K562 (cell line): ENCODE results near the gene OR10G3. TPM values are rescaled to one million over a fixed set of nuclear protein-coding genes. Genes with fewer than 3 reads are reported as not detected.

Experiments used
- ATAC-seq: fragments of 200-7000 bp; cut with Tn5 transposase; 3 replicates; pipeline ENCODE4 v1.9.1; 2020; ENCODE audit warnings: moderate library complexity
- BruUV-seq: library from RNA; stranded (reverse); fragments of 400-500 nt; replicated peaks from 2 replicates; lab custom pipeline; 2021; lab: Mats Ljungman, UMichigan
- CTCF ChIA-PET: fragments of 300-600 bp; formaldehyde crosslinking; extraction: SDS; loops from one replicate; lab custom pipeline; 2021; ENCODE audit warnings: low intra/inter-chr PET ratio; lab: Yijun Ruan, JAX
- POLR2A ChIA-PET: fragments of 300-600, 350-650 bp; sonication (Branson Sonifier 250); formaldehyde crosslinking; extraction: SDS; loops from one replicate; lab custom pipeline; 2021; ENCODE audit warnings: antibody characterized with exemption, inconsistent platforms; lab: Yijun Ruan, JAX
- DNase-seq, 4 experiments: peaks; one replicate each; pipeline versions ENCODE4 v3.0.0 to v3.0.0-alpha.2; 2011 to 2018; ENCODE audit warnings: low spot score in 3 of 4, mixed read lengths in 3 of 4; ENCODE audit errors: extremely low read depth in 1 of 4
- FAIRE-seq: peaks from 2 replicates; lab custom pipeline; 2011; peaks lifted over from hg19 to GRCh38; lab: Jason Lieb, UNC
- H2AFZ ChIP-seq: 2 replicates; pipeline ENCODE4 v1.6.0; 2011; ENCODE audit warnings: low read depth, low read length, control low read depth, inconsistent platforms
- H3K27ac ChIP-seq: fragments of 200-600 bp; 3 replicates; pipeline ENCODE4 v1.8.0; 2011; ENCODE audit warnings: low read depth, mild to moderate bottlenecking, control low read depth, inconsistent platforms, low read length, moderate library complexity, mixed read lengths; ENCODE audit errors: extremely low read depth
- H3K27me3 ChIP-seq, 2 experiments: fragments of 300-600 bp in 1 of 2; 2 replicates in 1 of 2; 3 replicates in 1 of 2; pipeline versions ENCODE4 v1.6.0 to v1.8.0; 2011; ENCODE audit warnings: inconsistent platforms in 2 of 2, low read length in 2 of 2, mild to moderate bottlenecking in 1 of 2, mixed read lengths in 1 of 2, moderate library complexity in 1 of 2; ENCODE audit not compliant: control insufficient read depth in 2 of 2, insufficient read depth in 2 of 2
- H3K36me3 ChIP-seq: fragments of 300-600 bp; 3 replicates; pipeline ENCODE4 v1.8.0; 2011; ENCODE audit warnings: mild to moderate bottlenecking, low read length, inconsistent platforms; ENCODE audit not compliant: control insufficient read depth, insufficient read depth
- H3K4me1 ChIP-seq, 2 experiments: fragments of 200-600 bp in 1 of 2; replicated peaks in 1 of 2; 2 replicates in 1 of 2; 3 replicates in 1 of 2; pipeline versions ENCODE4 v1.5.1 to v1.8.0; 2011; ENCODE audit warnings: inconsistent platforms in 2 of 2, low read length in 2 of 2, mild to moderate bottlenecking in 1 of 2, mixed read lengths in 1 of 2, moderate library complexity in 1 of 2; ENCODE audit not compliant: control insufficient read depth in 2 of 2, insufficient read depth in 2 of 2
- H3K4me2 ChIP-seq: 2 replicates; pipeline ENCODE4 v1.6.1; 2011; ENCODE audit warnings: low read length, control low read depth, inconsistent platforms, mixed read lengths; ENCODE audit not compliant: insufficient read depth
- H3K4me3 ChIP-seq: fragments of 200-600 bp; sonication (generic), shearing (Covaris generic); 2 replicates; pipeline ENCODE4 v1.5.1; 2016; ENCODE audit warnings: control low read depth, inconsistent platforms
- H3K79me2 ChIP-seq: fragments of 200-600 bp; 3 replicates; pipeline ENCODE4 v1.8.0; 2011; ENCODE audit warnings: low read length, inconsistent platforms; ENCODE audit not compliant: control insufficient read depth, insufficient read depth
- H3K9ac ChIP-seq, 2 experiments: 2 replicates each; pipeline versions ENCODE4 v1.6.0 to v1.6.1; 2011; ENCODE audit warnings: low read depth in 2 of 2, low read length in 2 of 2, control low read depth in 1 of 2, inconsistent platforms in 1 of 2, mild to moderate bottlenecking in 1 of 2, mixed read lengths in 1 of 2; ENCODE audit not compliant: insufficient read depth in 1 of 2
- H3K9me1 ChIP-seq: one replicate; pipeline ENCODE4 v1.6.0; 2011; ENCODE audit warnings: inconsistent platforms, mild to moderate bottlenecking, low read length, moderate library complexity; ENCODE audit not compliant: control insufficient read depth, insufficient read depth
- H3K9me3 ChIP-seq: replicated peaks from 2 replicates; pipeline ENCODE4 v1.5.1; 2011; ENCODE audit warnings: low read depth, low read length, inconsistent platforms; ENCODE audit not compliant: control insufficient read depth, insufficient read depth
- H4K20me1 ChIP-seq: replicated peaks from 2 replicates; pipeline ENCODE4 v1.6.1; 2011; ENCODE audit warnings: low read length, inconsistent platforms, mixed read lengths; ENCODE audit not compliant: control insufficient read depth, insufficient read depth
- EGR1 ChIP-seq: fragments of 450-650 bp; conservative IDR thresholded peaks from 2 replicates; pipeline ENCODE4 v1.6.1; 2017; ENCODE audit warnings: mild to moderate bottlenecking
- EP300 ChIP-seq: IDR thresholded peaks from 2 replicates; pipeline ENCODE4 v1.6.1; 2012; ENCODE audit warnings: low read length, improper control_type of control experiment
- MEF2A ChIP-seq: IDR thresholded peaks from 2 replicates; pipeline ENCODE4 v1.6.1; 2011; ENCODE audit warnings: low read depth, mild to moderate bottlenecking, low read length, moderate library complexity; ENCODE audit not compliant: control insufficient read depth
- NR1H2 ChIP-seq: sonication (generic); formaldehyde crosslinking; IDR thresholded peaks from 2 replicates; pipeline ENCODE4 v1.4.0; 2020; ENCODE audit warnings: mild to moderate bottlenecking, missing genetic modification reagents
- POLR2AphosphoS2 ChIP-seq: IDR thresholded peaks from 2 replicates; pipeline ENCODE4 v1.6.1; 2012; ENCODE audit warnings: low read length, improper control_type of control experiment
- RNF2 ChIP-seq: sonication (generic); IDR thresholded peaks from 2 replicates; pipeline ENCODE4 v1.6.1; 2016
- YY1 ChIP-seq, 3 experiments: IDR thresholded peaks; 2 replicates each; pipeline ENCODE4 v1.6.1; 2011; ENCODE audit warnings: low read length in 2 of 3, mild to moderate bottlenecking in 2 of 3, moderate library complexity in 2 of 3, borderline replicate concordance in 1 of 3, control low read depth in 1 of 3, low read depth in 1 of 3; ENCODE audit not compliant: insufficient read depth in 3 of 3, insufficient replicate concordance in 2 of 3, control insufficient read depth in 1 of 3, insufficient read length in 1 of 3; ENCODE audit errors: extremely low read depth in 1 of 3
- ZMIZ1 ChIP-seq, 2 experiments: fragments of 150-350 bp in 1 of 2; IDR thresholded peaks; 2 replicates each; pipeline ENCODE4 v1.6.1; 2012 to 2016; ENCODE audit warnings: low read depth in 2 of 2, low read length in 2 of 2, mild to moderate bottlenecking in 1 of 2, moderate library complexity in 1 of 2
- WGBS: fragments of 100-300 bp; shearing (Covaris generic); methylation state at CpG from one replicate; pipeline ENCODE4 v1.1.6; 2016; ENCODE audit warnings: low coverage, mixed read lengths; ENCODE audit not compliant: insufficient coverage; ENCODE audit errors: missing lambda C conversion rate; 5-methylcytosine and 5-hydroxymethylcytosine counted together
- in situ Hi-C: fragments of 300-500 bp; cut with MboI; formaldehyde crosslinking; loops from 4 replicates; pipeline ENCODE4 v1.15.0; 2018; ENCODE audit warnings: inconsistent platforms, mixed read lengths
- intact Hi-C: fragments of 100-400 bp; cut with micrococcal nuclease; formaldehyde crosslinking; loops from 2 replicates; pipeline ENCODE4 v1.14.2; 2022
- polyA plus RNA-seq, 8 experiments: library from polyadenylated mRNA; depleted of rRNA in 4 of 8; stranded (reverse) in 5 of 8; unstranded in 3 of 8; fragments of >200 nt; fragmentation: Nextera tagmentation in 2 of 8; fragmentation: Illumina TruSeq in 1 of 8; extraction: Ambion mirVana in 2 of 8; extraction: Trizol in 1 of 8; gene quantifications; 2 replicates each; pipeline versions ENCODE4 v1.2.1 to v1.2.3, GENCODE V29; 2011 to 2014; ENCODE audit warnings: inconsistent platforms in 1 of 8, missing spikeins in 1 of 8
- total RNA-seq, 7 experiments: library from RNA; depleted of rRNA in 6 of 7; stranded (reverse); fragments of >200 nt in 6 of 7; fragmentation: Illumina TruSeq in 2 of 7; extraction: Trizol in 2 of 7; gene quantifications; 2 replicates each; pipeline versions ENCODE4 v1.2.1 to v1.2.3, GENCODE V29; 2011 to 2021; ENCODE audit warnings: low replicate concordance in 1 of 7

Gene OR10G3
- total and polyA plus RNA-seq, 9 of the 15 experiments (the other 6 are each of a cell fraction or from before 2014, with no cell fraction given), result not detected

DNA sequence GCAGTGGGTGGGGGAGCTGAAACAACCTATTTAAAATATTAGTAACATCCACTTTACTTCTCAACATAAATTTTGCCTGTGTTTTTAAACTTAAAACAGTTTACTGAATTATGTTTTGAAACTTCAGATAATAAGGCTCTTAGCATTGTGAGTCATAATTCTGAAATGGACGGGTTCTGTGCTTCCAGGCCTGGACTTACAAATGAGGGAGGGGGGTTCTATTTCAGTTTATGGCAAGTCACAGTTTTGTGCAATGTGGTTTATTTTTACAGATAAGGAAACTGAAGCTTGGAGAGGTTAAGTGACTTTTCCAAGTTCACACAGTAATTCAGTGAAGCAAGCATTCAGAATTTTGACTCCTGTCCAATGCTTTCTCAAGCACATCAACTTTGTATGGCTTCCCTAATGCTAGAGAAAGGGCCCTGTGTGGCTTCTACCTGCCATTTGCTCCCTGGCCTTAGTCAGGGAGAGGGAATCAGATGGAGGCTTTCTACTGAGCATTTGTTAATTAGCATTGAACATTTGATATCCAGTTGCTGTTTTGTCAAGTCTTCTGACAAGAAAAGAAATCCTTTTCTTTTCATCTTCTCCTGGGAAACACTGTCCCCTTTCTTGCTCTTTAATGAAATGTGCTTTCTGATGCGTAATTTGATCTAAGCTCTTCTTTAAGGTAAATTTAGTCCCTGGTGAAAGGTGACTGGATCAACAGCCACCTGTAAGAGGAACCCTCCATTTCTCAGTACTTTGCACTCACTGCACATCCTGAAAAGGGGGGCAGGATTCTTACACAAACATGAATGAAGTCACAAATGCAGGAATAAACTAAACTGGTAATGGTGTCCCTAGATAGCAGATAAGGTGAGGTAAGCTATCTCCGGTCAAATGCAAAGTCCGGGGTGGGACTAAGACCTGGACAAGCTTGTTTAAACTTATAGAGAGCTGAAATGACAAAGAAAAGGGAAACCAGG, 51.2 kb downstream of the OR10G3 start:
- peak overlapping the region; percentile 89 for H2AFZ ChIP-seq
- BruUV-seq, result no TSS peak
- H3K27ac ChIP-seq, result peak overlapping the region; percentile 80
- peaks cover 18% of the 10 kb centered on the region; the same call in 2 of the 3 replicates for H3K36me3 ChIP-seq
- H3K4me1 ChIP-seq, result peaks cover 29 to 34% of the 10 kb centered on the region in 2 experiments
- WGBS, result 6% methylated on average over 4 of the region's 4 CpGs
- ATAC-seq, result peak; percentile 47
- POLR2A ChIA-PET, result interaction anchor here (0.7 to 1.8 kb wide), 5 partner anchors 8 to 105 kb away, joined by 3 to 8 read pairs (median 4); partner anchors contain the start of gene METTL3
- no peak overlapping the region for H3K4me3 ChIP-seq
- CTCF ChIA-PET, result no interaction called here
- no peaks in the 10 kb centered on the region for H3K9me3 ChIP-seq
- H3K27me3 ChIP-seq, result no peaks in the 10 kb centered on the region
- H3K9ac ChIP-seq, result peak overlapping the region; percentile 30 to 50; a peak in 2 of 4 replicates
- intact Hi-C loops (no loop called here), in situ Hi-C loops (no loop called here)
- peak overlapping the region; percentile 62 for H3K4me2 ChIP-seq
- DNase-seq, result peak; percentile 43 to 70 (median 47)
- H3K9me1 ChIP-seq, result no peaks in the 10 kb centered on the region
- peak; percentile 90 for FAIRE-seq
- peaks cover 22% of the 10 kb centered on the region for H3K79me2 ChIP-seq
- H4K20me1 ChIP-seq, result no peaks in the 10 kb centered on the region
- TF ChIP-seq NR1H2 (CRISPR knock-in tag), result no peak
- TF ChIP-seq ZMIZ1 (IDR thresholded peaks at IDR 0.05; ENCODE audit: low read depth in 2 of 2, low read length in 2 of 2), result no peak
- TF ChIP-seq RNF2, result peak; percentile 38; the same call in 1 of the 2 replicates
- TF ChIP-seq EP300, result peak; percentile 66; the same call in 1 of the 2 replicates
- TF ChIP-seq EGR1, result no peak
- TF ChIP-seq MEF2A, result peak; percentile 94
- TF ChIP-seq POLR2AphosphoS2, result no peak
- peak in 1 of 3 experiments; percentile 44 for TF ChIP-seq YY1 (IDR thresholded peaks at IDR 0.05; ENCODE audit: borderline replicate concordance in 1 of 3, control insufficient read depth in 1 of 3, extremely low read depth in 1 of 3, insufficient read depth in 3 of 3, insufficient read length in 1 of 3, insufficient replicate concordance in 2 of 3, low read depth in 1 of 3, low read length in 2 of 3)
